Measurements from ENCODE around the gene GARIN5A. TPM values are rescaled to one million over a fixed set of nuclear protein-coding genes. Genes with fewer than 3 reads are reported as not detected.

The GARIN5A gene
- total and polyA plus RNA-seq, 2 of the 8 experiments (the other 6 are each of a cell fraction or from before 2014, with no cell fraction given) = 9.1 to 18.5 TPM

GRCh38 chr19:50514346-50515167 lies 37.9 kb upstream of the GARIN5A start:
- CTCF ChIA-PET (ENCODE audit: partially characterized antibody) = interaction anchor here (1.0 to 19.3 kb wide), 2 partner anchors 23 to 162 kb away, joined by 3 to 206 read pairs; no protein-coding TSS in a partner anchor
- 82% methylated on average over 29 of the region's 38 CpGs; no CpG with 5 or more reads in 1 of the 2 experiments for WGBS, 2 experiments (ENCODE audit: extremely low coverage in 1 of 2, insufficient coverage in 1 of 2, insufficient read length in 1 of 2, insufficient replicate concordance in 2 of 2, low coverage in 1 of 2, low lambda C conversion rate in 2 of 2, missing lambda C conversion rate in 1 of 2)
- TF ChIP-seq CTCF (IDR thresholded peaks at IDR 0.05; ENCODE audit: control extremely low read depth in 1 of 3, insufficient read depth in 1 of 3, low read depth in 1 of 3, low read length in 3 of 3) (no peak), MAFK (IDR thresholded peaks at IDR 0.05; ENCODE audit: low read depth, low read length) (no peak), SP4 (IDR thresholded peaks at IDR 0.05; ENCODE audit: low read length) (no peak), JUN (IDR thresholded peaks at IDR 0.05; ENCODE audit: low read depth, low read length) (no peak), RNF2 (IDR thresholded peaks at IDR 0.05; ENCODE audit: borderline replicate concordance, low read depth, low read length, missing control alignments, poor library complexity, severe bottlenecking) (no peak)

More at GRCh38 chr19:50514346-50515167, 37.9 kb upstream of the GARIN5A start:
- Histone ChIP-seq H2AK5ac (ENCODE audit: low read depth, low read length) (no peak overlapping the region), H3K14ac (ENCODE audit: insufficient read length) (no peak overlapping the region), H2BK12ac (ENCODE audit: low read depth, low read length) (no peak overlapping the region), H3K79me2 (ENCODE audit: control insufficient read depth in 1 of 2, insufficient read depth in 2 of 2, low read length in 2 of 2) (no peaks in the 10 kb centered on the region), H3K27ac (ENCODE audit: low read depth, low read length) (no peak overlapping the region), H2BK15ac (ENCODE audit: low read length) (no peak overlapping the region), H3K36me3 (ENCODE audit: control insufficient read depth in 2 of 4, insufficient read depth in 4 of 4, low read length in 3 of 4) (peaks cover 0 to 19% (median 0%) of the 10 kb centered on the region in 4 experiments; a peak in 2 of 8 replicates), H3K18ac (ENCODE audit: extremely low read depth, low read length) (no peak overlapping the region), H3K4me1 (replicated peaks in 1 of 4; ENCODE audit: control insufficient read depth in 3 of 4, insufficient read depth in 4 of 4, low read length in 3 of 4) (peaks cover 0 to 6% (median 4%) of the 10 kb centered on the region in 4 experiments; a peak in 4 of 7 replicates), H3K4me2 (ENCODE audit: insufficient read depth in 1 of 2, low read depth in 2 of 2, low read length in 2 of 2) (no peak overlapping the region), H3K4me3 (ENCODE audit: extremely low read depth in 1 of 4, insufficient read depth in 2 of 4, low read depth in 3 of 4, low read length in 4 of 4) (no peak overlapping the region), H3K79me1 (ENCODE audit: low read depth, low read length) (no peaks in the 10 kb centered on the region), H4K5ac (ENCODE audit: insufficient read length, low read depth, low read length) (no peak overlapping the region), H3K27me3 (replicated peaks in 1 of 4; ENCODE audit: control insufficient read depth in 3 of 4, extremely low read depth in 1 of 4, insufficient read depth in 3 of 4, low read length in 3 of 4) (peaks cover 0 to 10% (median 4%) of the 10 kb centered on the region in 4 experiments; a peak in 6 of 7 replicates), H4K91ac (replicated peaks; ENCODE audit: insufficient read length, low read length) (no peak overlapping the region), H2AFZ (ENCODE audit: low read length) (no peak overlapping the region), H4K20me1 (replicated peaks in 1 of 2; ENCODE audit: control insufficient read depth in 1 of 2, insufficient read depth in 2 of 2, low read length in 2 of 2) (peaks cover 1 to 9% of the 10 kb centered on the region in 2 experiments), H3K4ac (replicated peaks; ENCODE audit: insufficient read length, low read depth, low read length) (no peak overlapping the region), H3K23ac (ENCODE audit: insufficient read length) (no peak overlapping the region), H3K9ac (replicated peaks in 1 of 4; ENCODE audit: extremely low read depth in 1 of 4, low read depth in 3 of 4, low read length in 3 of 4) (no peak overlapping the region), H3K9me3 (ENCODE audit: insufficient read depth in 2 of 2, low read depth in 1 of 2, low read length in 1 of 2) (no peaks in the 10 kb centered on the region; a peak in 1 of 4 replicates), H3K23me2 (ENCODE audit: low read depth, low read length) (no peaks in the 10 kb centered on the region; the same call in 1 of the 2 replicates), H2BK5ac (ENCODE audit: low read depth, low read length) (no peak overlapping the region), H2BK20ac (ENCODE audit: low read length) (no peak overlapping the region), H3K56ac (replicated peaks; ENCODE audit: insufficient read length, low read depth, low read length) (no peak overlapping the region), H4K8ac (ENCODE audit: extremely low read depth, insufficient read depth, low read length) (no peak overlapping the region), H2BK120ac (replicated peaks; ENCODE audit: low read depth, low read length) (no peak overlapping the region)
- no peak for FAIRE-seq
- no peak for DNase-seq (ENCODE audit: low read depth in 1 of 2, low spot score in 2 of 2)
- POLR2A ChIA-PET (ENCODE audit: partially characterized antibody) = interaction anchor here (1.2 to 1.9 kb wide), 2 partner anchors 14 to 17 kb away, joined by 4 read pairs; no protein-coding TSS in a partner anchor
